ENCODE results near the gene ZNF304. TPM values are rescaled to one million over a fixed set of nuclear protein-coding genes. Genes with fewer than 3 reads are reported as not detected.

ZNF304 gene
- total and polyA plus RNA-seq, 2 of the 4 experiments (the other 2 are of a cell fraction), result 3.9 to 16.1 TPM

Other genes with a start within 250 kb of the ZNF304 start
- gene USP29, start 231.3 kb upstream of the ZNF304 start, total RNA-seq (2012; rRNA removed), result not detected in 2 replicates
- gene USP29, start 231.3 kb upstream of the ZNF304 start, polyA plus RNA-seq (2012; rRNA removed), result not detected in 2 replicates
- gene ZIM3, start 206.1 kb upstream of the ZNF304 start, total RNA-seq (2012; rRNA removed), result not detected in 2 replicates
- gene ZIM3, start 206.1 kb upstream of the ZNF304 start, polyA plus RNA-seq (2012; rRNA removed), result not detected in 2 replicates
- gene DUXA, start 183.8 kb upstream of the ZNF304 start, total RNA-seq (2012; rRNA removed), result not detected in 2 replicates
- gene DUXA, start 183.8 kb upstream of the ZNF304 start, polyA plus RNA-seq (2012; rRNA removed), result not detected in 2 replicates
- gene ZNF264, start 159.8 kb upstream of the ZNF304 start, total RNA-seq (2012; rRNA removed), result 23.9 and 31.9 TPM in 2 replicates
- gene ZNF264, start 159.8 kb upstream of the ZNF304 start, polyA plus RNA-seq (2012; rRNA removed), result 3.4 and 3.5 TPM in 2 replicates
- 0.83 and 0.90 TPM in 2 replicates for gene AURKC, start 120.2 kb upstream of the ZNF304 start, total RNA-seq (2012; rRNA removed)
- gene AURKC, start 120.2 kb upstream of the ZNF304 start, polyA plus RNA-seq (2012; rRNA removed), result 0.82 and 1.3 TPM in 2 replicates
- 26.1 and 32.3 TPM in 2 replicates for gene ZNF805, start 110.6 kb upstream of the ZNF304 start, total RNA-seq (2012; rRNA removed)
- 2.4 and 3.0 TPM in 2 replicates for gene ZNF805, start 110.6 kb upstream of the ZNF304 start, polyA plus RNA-seq (2012; rRNA removed)
- gene ZNF460, start 70.8 kb upstream of the ZNF304 start, total RNA-seq (2012; rRNA removed), result 41.9 and 55.2 TPM in 2 replicates
- 3.2 and 3.6 TPM in 2 replicates for gene ZNF460, start 70.8 kb upstream of the ZNF304 start, polyA plus RNA-seq (2012; rRNA removed)
- gene ZNF543, start 30.8 kb upstream of the ZNF304 start, total RNA-seq (2012; rRNA removed), result 8.3 and 9.0 TPM in 2 replicates
- 0.92 and 1.8 TPM in 2 replicates for gene ZNF543, start 30.8 kb upstream of the ZNF304 start, polyA plus RNA-seq (2012; rRNA removed)
- gene TRAPPC2B, start 12.3 kb downstream of the ZNF304 start, total RNA-seq (2012; rRNA removed), result 14.4 and 20.4 TPM in 2 replicates
- 11.0 and 14.9 TPM in 2 replicates for gene TRAPPC2B, start 12.3 kb downstream of the ZNF304 start, polyA plus RNA-seq (2012; rRNA removed)
- 4.4 and 5.6 TPM in 2 replicates for gene ZNF547, start 12.3 kb downstream of the ZNF304 start, total RNA-seq (2012; rRNA removed)
- 1.4 and 2.1 TPM in 2 replicates for gene ZNF547, start 12.3 kb downstream of the ZNF304 start, polyA plus RNA-seq (2012; rRNA removed)
- gene ZNF548, start 38.6 kb downstream of the ZNF304 start, total RNA-seq (2012; rRNA removed), result 23.9 and 24.2 TPM in 2 replicates
- 6.9 and 7.5 TPM in 2 replicates for gene ZNF548, start 38.6 kb downstream of the ZNF304 start, polyA plus RNA-seq (2012; rRNA removed)
- gene ZNF17, start 59.9 kb downstream of the ZNF304 start, total RNA-seq (2012; rRNA removed), result 11.7 and 17.4 TPM in 2 replicates
- gene ZNF17, start 59.9 kb downstream of the ZNF304 start, polyA plus RNA-seq (2012; rRNA removed), result 3.6 and 4.3 TPM in 2 replicates
- 8.1 and 9.9 TPM in 2 replicates for gene ZNF749, start 84.1 kb downstream of the ZNF304 start, total RNA-seq (2012; rRNA removed)
- gene ZNF749, start 84.1 kb downstream of the ZNF304 start, polyA plus RNA-seq (2012; rRNA removed), result 7.0 and 7.9 TPM in 2 replicates
- 0.36 and 0.56 TPM in 2 replicates for gene VN1R1, start 105.9 kb downstream of the ZNF304 start, total RNA-seq (2012; rRNA removed)
- gene VN1R1, start 105.9 kb downstream of the ZNF304 start, polyA plus RNA-seq (2012; rRNA removed), result 0.14 and 0.32 TPM in 2 replicates
- gene ZNF772, start 126.3 kb downstream of the ZNF304 start, total RNA-seq (2012; rRNA removed), result 25.6 and 33.0 TPM in 2 replicates
- gene ZNF772, start 126.3 kb downstream of the ZNF304 start, polyA plus RNA-seq (2012; rRNA removed), result 2.9 and 4.6 TPM in 2 replicates
- 13.9 and 20.3 TPM in 2 replicates for gene ZNF419, start 136.5 kb downstream of the ZNF304 start, total RNA-seq (2012; rRNA removed)
- 5.0 and 6.4 TPM in 2 replicates for gene ZNF419, start 136.5 kb downstream of the ZNF304 start, polyA plus RNA-seq (2012; rRNA removed)
- 11.9 and 13.3 TPM in 2 replicates for gene ZNF773, start 148.7 kb downstream of the ZNF304 start, total RNA-seq (2012; rRNA removed)
- 4.3 and 5.5 TPM in 2 replicates for gene ZNF773, start 148.7 kb downstream of the ZNF304 start, polyA plus RNA-seq (2012; rRNA removed)
- gene ZNF549, start 176.1 kb downstream of the ZNF304 start, total RNA-seq (2012; rRNA removed), result 6.9 and 8.6 TPM in 2 replicates
- 2.1 and 2.4 TPM in 2 replicates for gene ZNF549, start 176.1 kb downstream of the ZNF304 start, polyA plus RNA-seq (2012; rRNA removed)
- gene ZNF550, start 208.6 kb downstream of the ZNF304 start, total RNA-seq (2012; rRNA removed), result 6.9 and 12.5 TPM in 2 replicates
- 4.2 and 5.7 TPM in 2 replicates for gene ZNF550, start 208.6 kb downstream of the ZNF304 start, polyA plus RNA-seq (2012; rRNA removed)
- gene ZNF416, start 227.6 kb downstream of the ZNF304 start, total RNA-seq (2012; rRNA removed), result 6.1 and 8.1 TPM in 2 replicates
- 2.3 and 2.6 TPM in 2 replicates for gene ZNF416, start 227.6 kb downstream of the ZNF304 start, polyA plus RNA-seq (2012; rRNA removed)
- gene ZIK1, start 232.9 kb downstream of the ZNF304 start, total RNA-seq (2012; rRNA removed), result 9.2 and 11.8 TPM in 2 replicates
- 3.5 and 4.1 TPM in 2 replicates for gene ZIK1, start 232.9 kb downstream of the ZNF304 start, polyA plus RNA-seq (2012; rRNA removed)
- gene ZNF530, start 248.6 kb downstream of the ZNF304 start, total RNA-seq (2012; rRNA removed), result 4.4 and 6.6 TPM in 2 replicates
- gene ZNF530, start 248.6 kb downstream of the ZNF304 start, polyA plus RNA-seq (2012; rRNA removed), result 2.9 and 3.0 TPM in 2 replicates

All from IMR-90 (cell line).